H9 (cell line): ENCODE data around the gene EFCAB11. TPM values are rescaled to one million over a fixed set of nuclear protein-coding genes. Genes with fewer than 3 reads are reported as not detected.

ENCODE experiments used
- DNase-seq: peaks from one replicate; pipeline ENCODE4 v3.0.0-alpha.2; 2017
- H2AFZ ChIP-seq: one replicate; pipeline ENCODE4 v1.6.1; 2013; ENCODE audit warnings: mild to moderate bottlenecking, low read length, control low read depth, moderate library complexity
- H2AK5ac ChIP-seq: 2 replicates; pipeline ENCODE4 v1.6.1; 2013; ENCODE audit warnings: low read length, control low read depth, mixed read lengths; ENCODE audit not compliant: insufficient read length
- H2BK120ac ChIP-seq: one replicate; pipeline ENCODE4 v1.6.1; 2013; ENCODE audit warnings: low read depth, mild to moderate bottlenecking, low read length, control low read depth, inconsistent platforms; ENCODE audit not compliant: poor library complexity, severe bottlenecking
- H2BK12ac ChIP-seq: 2 replicates; pipeline ENCODE4 v1.6.1; 2013; ENCODE audit warnings: low read length, control low read depth, mixed read lengths, low read depth; ENCODE audit not compliant: insufficient read length
- H2BK15ac ChIP-seq: 2 replicates; pipeline ENCODE4 v1.6.1; 2013; ENCODE audit warnings: low read depth, low read length, control low read depth
- H2BK20ac ChIP-seq: one replicate; pipeline ENCODE4 v1.6.1; 2013; ENCODE audit warnings: low read depth, mild to moderate bottlenecking, low read length, control low read depth, inconsistent platforms; ENCODE audit not compliant: poor library complexity, severe bottlenecking
- H2BK5ac ChIP-seq: 2 replicates; pipeline ENCODE4 v1.6.1; 2013; ENCODE audit warnings: low read length, control low read depth, mixed read lengths; ENCODE audit not compliant: insufficient read length
- H3K14ac ChIP-seq: 2 replicates; pipeline ENCODE4 v1.6.1; 2013; ENCODE audit warnings: low read length, control low read depth; ENCODE audit not compliant: insufficient read depth
- H3K18ac ChIP-seq: 2 replicates; pipeline ENCODE4 v1.6.1; 2013; ENCODE audit warnings: low read depth, mild to moderate bottlenecking, mixed read lengths, low read length, control low read depth; ENCODE audit not compliant: insufficient read length
- H3K23ac ChIP-seq: 2 replicates; pipeline ENCODE4 v1.6.1; 2013; ENCODE audit warnings: low read length, control low read depth, mixed read lengths, low read depth; ENCODE audit not compliant: insufficient read length
- H3K23me2 ChIP-seq: 2 replicates; pipeline ENCODE4 v1.6.1; 2013; ENCODE audit warnings: low read depth, mild to moderate bottlenecking, mixed read lengths, low read length, control low read depth; ENCODE audit not compliant: insufficient read length, poor library complexity, severe bottlenecking
- H3K27ac ChIP-seq: 2 replicates; pipeline ENCODE4 v1.5.1; 2013; ENCODE audit warnings: low read length, control low read depth, mixed read lengths, low read depth; ENCODE audit not compliant: insufficient read length
- H3K27me3 ChIP-seq: 2 replicates; pipeline ENCODE4 v1.6.1; 2013; ENCODE audit warnings: low read length, control low read depth, inconsistent platforms; ENCODE audit not compliant: insufficient read depth
- H3K4ac ChIP-seq: 2 replicates; pipeline ENCODE4 v1.6.1; 2013; ENCODE audit warnings: low read depth, mild to moderate bottlenecking, control low read depth, inconsistent platforms, low read length, moderate library complexity
- H3K4me1 ChIP-seq: 2 replicates; pipeline ENCODE4 v1.6.1; 2013; ENCODE audit warnings: low read length, control low read depth, inconsistent platforms; ENCODE audit not compliant: insufficient read depth
- H3K4me2 ChIP-seq: 2 replicates; pipeline ENCODE4 v1.6.1; 2013; ENCODE audit warnings: low read length, control low read depth, mixed read lengths; ENCODE audit not compliant: insufficient read length, insufficient read depth
- H3K56ac ChIP-seq: 2 replicates; pipeline ENCODE4 v1.6.1; 2013; ENCODE audit warnings: low read depth, mild to moderate bottlenecking, mixed read lengths, low read length, control low read depth; ENCODE audit not compliant: insufficient read length
- H3K79me1 ChIP-seq: 2 replicates; pipeline ENCODE4 v1.6.1; 2013; ENCODE audit warnings: low read depth, mild to moderate bottlenecking, moderate library complexity, low read length, control low read depth, inconsistent platforms; ENCODE audit not compliant: insufficient read depth, poor library complexity, severe bottlenecking
- H3K79me2 ChIP-seq: 2 replicates; pipeline ENCODE4 v1.6.1; 2013; ENCODE audit warnings: low read length, control low read depth, inconsistent platforms; ENCODE audit not compliant: insufficient read depth
- H3K9ac ChIP-seq: 2 replicates; pipeline ENCODE4 v1.6.1; 2013; ENCODE audit warnings: low read length, control low read depth, mixed read lengths; ENCODE audit not compliant: insufficient read length; ENCODE audit errors: extremely low read depth
- H3K9me3 ChIP-seq: one replicate; pipeline ENCODE4 v1.6.1; 2013; ENCODE audit warnings: low read depth, low read length, inconsistent platforms; ENCODE audit not compliant: control insufficient read depth
- H3T11ph ChIP-seq: one replicate; pipeline ENCODE4 v1.6.1; 2013; ENCODE audit warnings: mild to moderate bottlenecking, low read length, control low read depth, inconsistent platforms
- H4K20me1 ChIP-seq: one replicate; pipeline ENCODE4 v1.6.1; 2013; ENCODE audit not compliant: control insufficient read depth, insufficient read length, insufficient read depth
- H4K5ac ChIP-seq: 2 replicates; pipeline ENCODE4 v1.6.1; 2013; ENCODE audit warnings: low read depth, mild to moderate bottlenecking, mixed read lengths, low read length, control low read depth; ENCODE audit not compliant: insufficient read length
- H4K8ac ChIP-seq: replicated peaks from 2 replicates; pipeline ENCODE4 v1.6.1; 2013; ENCODE audit warnings: low read length, control low read depth, mixed read lengths, low read depth; ENCODE audit not compliant: insufficient read length
- H4K91ac ChIP-seq: 2 replicates; pipeline ENCODE4 v1.6.1; 2013; ENCODE audit warnings: low read depth, mild to moderate bottlenecking, moderate library complexity, mixed read lengths, low read length, control low read depth; ENCODE audit not compliant: insufficient read length
- H3K27ac Mint-ChIP-seq, 3 experiments: 2 replicates in 2 of 3; 3 replicates in 1 of 3; pipeline ENCODE4 v1.8.0; 2020 to 2021; ENCODE audit warnings: mixed read lengths in 3 of 3, mild to moderate bottlenecking in 1 of 3, moderate library complexity in 1 of 3
- H3K27me3 Mint-ChIP-seq: 2 replicates; pipeline ENCODE4 v1.8.0; 2021; ENCODE audit warnings: low read depth, mild to moderate bottlenecking, moderate library complexity, mixed read lengths
- H3K36me3 Mint-ChIP-seq, 3 experiments: 2 replicates in 2 of 3; 3 replicates in 1 of 3; pipeline ENCODE4 v1.8.0; 2020 to 2021; ENCODE audit warnings: low read depth in 3 of 3, mixed read lengths in 3 of 3; ENCODE audit not compliant: insufficient read depth in 1 of 3
- H3K4me1 Mint-ChIP-seq, 2 experiments: 2 replicates each; pipeline ENCODE4 v1.8.0; 2020; ENCODE audit warnings: mixed read lengths in 2 of 2
- H3K4me3 Mint-ChIP-seq, 2 experiments: 2 replicates in 1 of 2; 3 replicates in 1 of 2; pipeline ENCODE4 v1.8.0; 2020 to 2021; ENCODE audit warnings: mild to moderate bottlenecking in 2 of 2, mixed read lengths in 2 of 2, moderate library complexity in 1 of 2
- H3K9me3 Mint-ChIP-seq, 2 experiments: 2 replicates in 1 of 2; 3 replicates in 1 of 2; pipeline ENCODE4 v1.8.0; 2020; ENCODE audit warnings: mild to moderate bottlenecking in 2 of 2, mixed read lengths in 2 of 2, moderate library complexity in 1 of 2
- CTCF ChIP-seq: fragments of 200-600 bp; sonication (generic); conservative IDR thresholded peaks from 3 replicates; pipeline ENCODE4 v1.8.0; 2021; ENCODE audit warnings: antibody characterized with exemption, mild to moderate bottlenecking
- WGBS: extraction: QIAGEN DNeasy Blood & Tissue Kit; methylation state at CpG from one replicate; pipeline ENCODE4 v1.1.7; 2013; ENCODE audit warnings: missing lambda C conversion rate, low lambda C conversion rate, mixed read lengths; ENCODE audit not compliant: insufficient read length; ENCODE audit errors: extremely low coverage; 5-methylcytosine and 5-hydroxymethylcytosine counted together
- total RNA-seq: library from RNA; stranded (reverse); gene quantifications from 2 replicates; pipeline ENCODE4 v1.2.1, GENCODE V29; 2021

Gene EFCAB11
- total RNA-seq, 1 experiment from 2014 or later: 17.4 TPM

- H3K9me3 Mint-ChIP-seq: peaks cover 0 to 2% of the 10 kb centered on the region in 2 experiments; a peak in 2 of 5 replicates
- no peak overlapping the region for H3K14ac ChIP-seq
- H3T11ph ChIP-seq: no peak overlapping the region
- H3K18ac ChIP-seq: no peak overlapping the region
- H3K4me3 Mint-ChIP-seq: peak overlapping the region; percentile 94 to 96
- H2BK12ac ChIP-seq: no peak overlapping the region
- peak overlapping the region; percentile 88 for H3K4me2 ChIP-seq
- no peak overlapping the region for H3K56ac ChIP-seq
- H3K36me3 Mint-ChIP-seq: peaks cover 21 to 44% (median 35%) of the 10 kb centered on the region in 3 experiments
- H3K9ac ChIP-seq: no peak overlapping the region
- no peak overlapping the region for H3K4ac ChIP-seq
- no peaks in the 10 kb centered on the region for H4K20me1 ChIP-seq
- H2AK5ac ChIP-seq: no peak overlapping the region
- no peaks in the 10 kb centered on the region for H3K27me3 ChIP-seq
- H2BK20ac ChIP-seq: no peak overlapping the region
- no peaks in the 10 kb centered on the region; the same call in 1 of the 2 replicates for H3K27me3 Mint-ChIP-seq
- peaks cover 19% of the 10 kb centered on the region for H3K23me2 ChIP-seq
- DNase-seq: no peak
- TF ChIP-seq CTCF: no peak
- H4K5ac ChIP-seq: no peak overlapping the region
- WGBS: no CpG with 5 or more reads among the region's 1 CpG
- peaks cover 3% of the 10 kb centered on the region; the same call in 1 of the 2 replicates for H3K4me1 ChIP-seq
- no peak overlapping the region for H3K23ac ChIP-seq
- H3K79me2 ChIP-seq: no peaks in the 10 kb centered on the region
- H2AFZ ChIP-seq: no peak overlapping the region
- peaks cover 30 to 31% of the 10 kb centered on the region in 2 experiments for H3K4me1 Mint-ChIP-seq
- H2BK120ac ChIP-seq: no peak overlapping the region
- H4K8ac ChIP-seq: no peak overlapping the region
- peak overlapping the region in 1 of 3 experiments; percentile 44; a peak in 1 of 7 replicates for H3K27ac Mint-ChIP-seq
- H3K79me1 ChIP-seq: peaks cover 3% of the 10 kb centered on the region
- no peak overlapping the region for H2BK15ac ChIP-seq
- no peak overlapping the region for H3K27ac ChIP-seq
- no peaks in the 10 kb centered on the region for H3K9me3 ChIP-seq
- H4K91ac ChIP-seq: no peak overlapping the region
- no peak overlapping the region for H2BK5ac ChIP-seq
Observed at GRCh38 chr14:89953602-89954001, 928 bp downstream of the EFCAB11 start.
